SK-N-SH treated with all-trans-retinoic acid at 6 μM for 48 hours (cell line): Measurements from ENCODE around the gene TNFSF11.

ENCODE experiments used
- ARNTL ChIP-seq: fragments of 450-650 bp; formaldehyde crosslinking; IDR thresholded peaks from 2 replicates; pipeline ENCODE4 v1.5.0; 2020; ENCODE audit warnings: low read depth, mild to moderate bottlenecking, moderate library complexity, borderline replicate concordance
- BACH2 ChIP-seq: fragments of 250-450 bp; sonication (Bioruptor Pico); IDR thresholded peaks from 2 replicates; pipeline ENCODE4 v1.9.0; 2021; ENCODE audit warnings: mild to moderate bottlenecking, borderline replicate concordance
- CREB5 ChIP-seq: fragments of 250-450 bp; sonication (Bioruptor Pico); IDR thresholded peaks from 2 replicates; pipeline ENCODE4 v1.5.1; 2020; ENCODE audit warnings: low read depth, mild to moderate bottlenecking, moderate library complexity
- ISL1 ChIP-seq: fragments of 250-450 bp; sonication (Bioruptor Pico); IDR thresholded peaks from 2 replicates; pipeline ENCODE4 v2.1.2; 2022; ENCODE audit warnings: mild to moderate bottlenecking, moderate library complexity
- PPARA ChIP-seq: fragments of 250-450 bp; sonication (Bioruptor Pico); IDR thresholded peaks from 2 replicates; pipeline ENCODE4 v1.5.0; 2020; ENCODE audit warnings: mild to moderate bottlenecking, borderline replicate concordance
- RARB ChIP-seq: fragments of 250-450 bp; sonication (Bioruptor Pico); IDR thresholded peaks from 2 replicates; pipeline ENCODE4 v1.8.0; 2021; ENCODE audit warnings: mild to moderate bottlenecking, moderate library complexity
- TCF4 ChIP-seq: fragments of 250-450 bp; sonication (Bioruptor Pico); IDR thresholded peaks from 2 replicates; pipeline ENCODE4 v1.8.0; 2021; ENCODE audit warnings: mild to moderate bottlenecking, moderate library complexity, borderline replicate concordance
- ZFP3 ChIP-seq: fragments of 250-450 bp; sonication (Bioruptor Pico); IDR thresholded peaks from 2 replicates; pipeline ENCODE4 v1.5.0; 2020; ENCODE audit warnings: mild to moderate bottlenecking, moderate library complexity
- ZFP30 ChIP-seq: fragments of 450-650 bp; formaldehyde crosslinking; IDR thresholded peaks from 2 replicates; pipeline ENCODE4 v1.5.0; 2022; ENCODE audit warnings: mild to moderate bottlenecking, moderate library complexity
- ZNF565 ChIP-seq: fragments of 450-650 bp; formaldehyde crosslinking; conservative IDR thresholded peaks from 2 replicates; pipeline ENCODE4 v1.5.0; 2020; ENCODE audit warnings: low read depth, mild to moderate bottlenecking, moderate library complexity
- ZNF70 ChIP-seq: fragments of 450-650 bp; formaldehyde crosslinking; IDR thresholded peaks from 2 replicates; pipeline ENCODE4 v1.5.0; 2020; ENCODE audit warnings: mild to moderate bottlenecking, moderate library complexity
- TF ChIP-seq, protein P1 (sequence below): fragments of 250-450 bp; sonication (Bioruptor Pico); IDR thresholded peaks from 2 replicates; pipeline ENCODE4 v1.5.0; 2020; ENCODE audit warnings: mild to moderate bottlenecking, moderate library complexity
- TF ChIP-seq, protein P2 (sequence below): fragments of 250-450 bp; sonication (Bioruptor Pico); IDR thresholded peaks from 2 replicates; pipeline ENCODE4 v1.8.0; 2020; ENCODE audit warnings: mild to moderate bottlenecking, moderate library complexity, borderline replicate concordance

DNA sequence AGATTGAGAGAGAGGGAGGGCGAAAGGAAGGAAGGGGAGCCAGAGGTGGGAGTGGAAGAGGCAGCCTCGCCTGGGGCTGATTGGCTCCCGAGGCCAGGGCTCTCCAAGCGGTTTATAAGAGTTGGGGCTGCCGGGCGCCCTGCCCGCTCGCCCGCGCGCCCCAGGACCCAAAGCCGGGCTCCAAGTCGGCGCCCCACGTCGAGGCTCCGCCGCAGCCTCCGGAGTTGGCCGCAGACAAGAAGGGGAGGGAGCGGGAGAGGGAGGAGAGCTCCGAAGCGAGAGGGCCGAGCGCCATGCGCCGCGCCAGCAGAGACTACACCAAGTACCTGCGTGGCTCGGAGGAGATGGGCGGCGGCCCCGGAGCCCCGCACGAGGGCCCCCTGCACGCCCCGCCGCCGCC is at the start of gene TNFSF11:
- TF ChIP-seq, protein P1, sequence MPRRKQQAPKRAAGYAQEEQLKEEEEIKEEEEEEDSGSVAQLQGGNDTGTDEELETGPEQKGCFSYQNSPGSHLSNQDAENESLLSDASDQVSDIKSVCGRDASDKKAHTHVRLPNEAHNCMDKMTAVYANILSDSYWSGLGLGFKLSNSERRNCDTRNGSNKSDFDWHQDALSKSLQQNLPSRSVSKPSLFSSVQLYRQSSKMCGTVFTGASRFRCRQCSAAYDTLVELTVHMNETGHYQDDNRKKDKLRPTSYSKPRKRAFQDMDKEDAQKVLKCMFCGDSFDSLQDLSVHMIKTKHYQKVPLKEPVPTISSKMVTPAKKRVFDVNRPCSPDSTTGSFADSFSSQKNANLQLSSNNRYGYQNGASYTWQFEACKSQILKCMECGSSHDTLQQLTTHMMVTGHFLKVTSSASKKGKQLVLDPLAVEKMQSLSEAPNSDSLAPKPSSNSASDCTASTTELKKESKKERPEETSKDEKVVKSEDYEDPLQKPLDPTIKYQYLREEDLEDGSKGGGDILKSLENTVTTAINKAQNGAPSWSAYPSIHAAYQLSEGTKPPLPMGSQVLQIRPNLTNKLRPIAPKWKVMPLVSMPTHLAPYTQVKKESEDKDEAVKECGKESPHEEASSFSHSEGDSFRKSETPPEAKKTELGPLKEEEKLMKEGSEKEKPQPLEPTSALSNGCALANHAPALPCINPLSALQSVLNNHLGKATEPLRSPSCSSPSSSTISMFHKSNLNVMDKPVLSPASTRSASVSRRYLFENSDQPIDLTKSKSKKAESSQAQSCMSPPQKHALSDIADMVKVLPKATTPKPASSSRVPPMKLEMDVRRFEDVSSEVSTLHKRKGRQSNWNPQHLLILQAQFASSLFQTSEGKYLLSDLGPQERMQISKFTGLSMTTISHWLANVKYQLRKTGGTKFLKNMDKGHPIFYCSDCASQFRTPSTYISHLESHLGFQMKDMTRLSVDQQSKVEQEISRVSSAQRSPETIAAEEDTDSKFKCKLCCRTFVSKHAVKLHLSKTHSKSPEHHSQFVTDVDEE (CRISPR knock-in tag): no peak
- no peak for TF ChIP-seq ZFP30 (CRISPR knock-in tag)
- no peak for TF ChIP-seq ARNTL
- TF ChIP-seq, protein P2, sequence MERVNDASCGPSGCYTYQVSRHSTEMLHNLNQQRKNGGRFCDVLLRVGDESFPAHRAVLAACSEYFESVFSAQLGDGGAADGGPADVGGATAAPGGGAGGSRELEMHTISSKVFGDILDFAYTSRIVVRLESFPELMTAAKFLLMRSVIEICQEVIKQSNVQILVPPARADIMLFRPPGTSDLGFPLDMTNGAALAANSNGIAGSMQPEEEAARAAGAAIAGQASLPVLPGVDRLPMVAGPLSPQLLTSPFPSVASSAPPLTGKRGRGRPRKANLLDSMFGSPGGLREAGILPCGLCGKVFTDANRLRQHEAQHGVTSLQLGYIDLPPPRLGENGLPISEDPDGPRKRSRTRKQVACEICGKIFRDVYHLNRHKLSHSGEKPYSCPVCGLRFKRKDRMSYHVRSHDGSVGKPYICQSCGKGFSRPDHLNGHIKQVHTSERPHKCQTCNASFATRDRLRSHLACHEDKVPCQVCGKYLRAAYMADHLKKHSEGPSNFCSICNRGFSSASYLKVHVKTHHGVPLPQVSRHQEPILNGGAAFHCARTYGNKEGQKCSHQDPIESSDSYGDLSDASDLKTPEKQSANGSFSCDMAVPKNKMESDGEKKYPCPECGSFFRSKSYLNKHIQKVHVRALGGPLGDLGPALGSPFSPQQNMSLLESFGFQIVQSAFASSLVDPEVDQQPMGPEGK (CRISPR knock-in tag): no peak
- no peak for TF ChIP-seq RARB
- no peak for TF ChIP-seq PPARA (CRISPR knock-in tag)
- no peak for TF ChIP-seq BACH2 (CRISPR knock-in tag)
- no peak for TF ChIP-seq ZFP3 (CRISPR knock-in tag)
- no peak for TF ChIP-seq ZNF70 (CRISPR knock-in tag)
- no peak for TF ChIP-seq CREB5 (CRISPR knock-in tag)
- TF ChIP-seq ISL1: no peak
- no peak for TF ChIP-seq TCF4 (CRISPR knock-in tag)
- no peak for TF ChIP-seq ZNF565 (CRISPR knock-in tag)
